Lower leg skin (tissue), 3 donors: ENCODE measurements around the gene COL1A2.

Experiments used
- CTCF ChIP-seq, 3 donors: fragments of 450-650 bp; IDR thresholded peaks; one replicate each; pipeline ENCODE4 v1.5.1; 2016; ENCODE audit warnings: antibody characterized with exemption in 3 of 3, mild to moderate bottlenecking in 3 of 3, moderate library complexity in 2 of 3
- POLR2A ChIP-seq, 2 donors: fragments of 450-650 bp; IDR thresholded peaks; one replicate each; pipeline ENCODE4 v1.6.1; 2016 to 2017; ENCODE audit warnings: antibody characterized with exemption in 2 of 2, mild to moderate bottlenecking in 1 of 2, moderate library complexity in 1 of 2

GRCh38 chr7:94394109-94394436 lies 622 bp upstream of the COL1A2 start:
- TF ChIP-seq CTCF (IDR thresholded peaks at IDR 0.05) (no peak), POLR2A (IDR thresholded peaks at IDR 0.05) (no peak)
